ENCODE data around the gene NLN. TPM values are rescaled to one million over a fixed set of nuclear protein-coding genes. Genes with fewer than 3 reads are reported as not detected.

Gene NLN
- total RNA-seq, 1 donor from 2014 or later = 40.3 TPM

DNA sequence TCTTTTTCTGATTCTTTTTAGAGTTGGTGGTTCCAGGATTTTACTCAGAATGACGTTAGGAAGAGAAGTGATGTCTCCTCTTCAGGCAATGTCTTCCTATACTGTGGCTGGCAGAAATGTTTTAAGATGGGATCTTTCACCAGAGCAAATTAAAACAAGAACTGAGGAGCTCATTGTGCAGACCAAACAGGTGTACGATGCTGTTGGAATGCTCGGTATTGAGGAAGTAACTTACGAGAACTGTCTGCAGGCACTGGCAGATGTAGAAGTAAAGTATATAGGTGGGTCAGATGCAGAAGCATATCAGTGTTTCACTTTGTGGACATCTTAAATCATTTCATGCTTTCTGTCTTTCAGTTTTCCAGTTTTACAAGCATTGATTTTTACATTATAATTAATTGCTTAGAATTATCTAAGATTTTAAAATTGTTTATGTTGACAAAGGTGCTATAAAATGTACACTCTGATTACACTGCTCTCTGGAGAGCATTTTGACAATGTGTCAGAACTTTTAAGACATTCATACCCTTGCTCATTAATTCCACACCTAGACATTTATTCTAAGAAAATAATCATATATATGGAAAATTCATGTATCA is 36.6 kb downstream of the NLN start:
- Mint-ChIP-seq H3K27ac (ENCODE audit: unreplicated experiment) (no peak overlapping the region), H3K9me3 (ENCODE audit: unreplicated experiment) (no peaks in the 10 kb centered on the region), H3K27me3 (ENCODE audit: unreplicated experiment) (no peaks in the 10 kb centered on the region), H3K4me3 (ENCODE audit: unreplicated experiment) (no peak overlapping the region), H3K36me3 (ENCODE audit: unreplicated experiment) (peaks cover 20% of the 10 kb centered on the region), H3K4me1 (ENCODE audit: unreplicated experiment) (peaks cover 2% of the 10 kb centered on the region)
- no peak for TF ChIP-seq CTCF (IDR thresholded peaks at IDR 0.05)
- no peak for DNase-seq (ENCODE audit: extremely low spot score, unreplicated experiment)

DNA sequence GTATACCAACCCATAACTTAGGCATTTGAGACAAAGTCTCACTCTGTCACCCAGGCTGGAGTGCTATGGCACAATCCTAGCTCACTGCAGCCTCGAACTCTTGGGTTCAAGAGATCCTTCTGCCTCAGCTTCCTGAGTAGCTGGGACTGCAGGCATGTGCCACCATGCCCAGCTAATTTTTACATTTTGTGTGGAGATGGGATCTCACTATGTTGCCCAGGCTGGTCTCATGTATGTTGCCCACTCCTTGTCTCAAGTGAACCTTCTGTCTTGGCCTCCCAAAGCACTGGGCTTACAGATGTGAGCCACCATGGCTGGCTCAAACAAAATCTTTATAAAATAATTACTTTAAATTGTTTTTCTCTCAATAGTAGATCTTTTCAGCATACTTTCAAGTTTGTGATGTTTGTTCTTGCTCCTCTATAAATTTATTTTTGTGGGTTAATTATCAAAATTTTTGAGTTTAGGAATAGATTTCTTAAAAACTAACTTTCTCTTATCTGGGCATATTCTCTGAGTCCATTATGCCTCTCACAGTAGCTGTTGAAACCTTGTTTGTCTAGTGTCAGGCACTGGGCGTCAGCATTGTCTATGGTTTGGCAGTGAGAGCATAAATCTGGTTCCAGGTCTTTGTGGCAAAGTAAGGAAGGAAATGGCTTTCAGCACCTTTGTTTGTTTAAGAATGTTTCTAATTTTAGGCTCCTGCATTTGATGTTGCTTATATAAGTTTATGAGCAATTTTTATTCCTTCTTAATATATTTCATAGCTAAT is 38.7 kb downstream of the NLN start:
- H3K4me3 Mint-ChIP-seq (ENCODE audit: unreplicated experiment) = no peak overlapping the region
- peaks cover 2% of the 10 kb centered on the region for H3K4me1 Mint-ChIP-seq (ENCODE audit: unreplicated experiment)
- H3K27me3 Mint-ChIP-seq (ENCODE audit: unreplicated experiment) = no peaks in the 10 kb centered on the region
- DNase-seq (ENCODE audit: extremely low spot score, unreplicated experiment) = no peak
- H3K27ac Mint-ChIP-seq (ENCODE audit: unreplicated experiment) = no peak overlapping the region
- no peaks in the 10 kb centered on the region for H3K9me3 Mint-ChIP-seq (ENCODE audit: unreplicated experiment)
- TF ChIP-seq CTCF (IDR thresholded peaks at IDR 0.05) = peak; percentile 22
- peaks cover 22% of the 10 kb centered on the region for H3K36me3 Mint-ChIP-seq (ENCODE audit: unreplicated experiment)

DNA sequence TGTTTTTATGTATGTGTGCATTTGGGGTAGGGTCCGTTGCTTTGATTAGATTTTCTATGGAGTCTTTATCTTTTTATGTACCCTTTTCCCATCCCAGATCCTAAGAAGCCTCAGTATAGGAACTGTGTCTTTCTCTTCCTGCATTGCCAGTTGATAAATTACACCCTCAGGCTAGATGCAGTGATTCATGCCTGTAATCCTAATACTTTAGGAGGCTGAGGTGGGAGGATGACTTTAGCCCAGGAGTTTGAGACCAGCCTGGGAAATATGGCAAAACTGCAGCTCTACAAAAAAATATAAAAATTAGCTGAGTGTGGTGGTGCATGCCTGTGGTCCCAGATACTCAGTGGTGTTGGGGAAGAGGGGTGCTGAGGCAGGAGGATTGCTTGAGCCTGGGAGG is 40.2 kb downstream of the NLN start:
- Mint-ChIP-seq H3K4me3 (ENCODE audit: unreplicated experiment) (no peak overlapping the region), H3K27me3 (ENCODE audit: unreplicated experiment) (no peaks in the 10 kb centered on the region), H3K36me3 (ENCODE audit: unreplicated experiment) (peaks cover 31% of the 10 kb centered on the region), H3K9me3 (ENCODE audit: unreplicated experiment) (no peaks in the 10 kb centered on the region), H3K4me1 (ENCODE audit: unreplicated experiment) (peaks cover 2% of the 10 kb centered on the region), H3K27ac (ENCODE audit: unreplicated experiment) (no peak overlapping the region)
- no peak for DNase-seq (ENCODE audit: extremely low spot score, unreplicated experiment)
- no peak for TF ChIP-seq CTCF (IDR thresholded peaks at IDR 0.05)

- Mint-ChIP-seq H3K9me3 (ENCODE audit: unreplicated experiment) (peaks cover 7% of the 10 kb centered on the region), H3K27me3 (ENCODE audit: unreplicated experiment) (no peaks in the 10 kb centered on the region), H3K4me3 (ENCODE audit: unreplicated experiment) (no peak overlapping the region), H3K27ac (ENCODE audit: unreplicated experiment) (no peak overlapping the region), H3K4me1 (ENCODE audit: unreplicated experiment) (peaks cover 16% of the 10 kb centered on the region), H3K36me3 (ENCODE audit: unreplicated experiment) (peaks cover 32% of the 10 kb centered on the region)
- no peak for TF ChIP-seq CTCF (IDR thresholded peaks at IDR 0.05)
- DNase-seq (ENCODE audit: extremely low spot score, unreplicated experiment) = no peak
Observed at GRCh38 chr5:65765582-65765981, 43.6 kb downstream of the NLN start.

DNA sequence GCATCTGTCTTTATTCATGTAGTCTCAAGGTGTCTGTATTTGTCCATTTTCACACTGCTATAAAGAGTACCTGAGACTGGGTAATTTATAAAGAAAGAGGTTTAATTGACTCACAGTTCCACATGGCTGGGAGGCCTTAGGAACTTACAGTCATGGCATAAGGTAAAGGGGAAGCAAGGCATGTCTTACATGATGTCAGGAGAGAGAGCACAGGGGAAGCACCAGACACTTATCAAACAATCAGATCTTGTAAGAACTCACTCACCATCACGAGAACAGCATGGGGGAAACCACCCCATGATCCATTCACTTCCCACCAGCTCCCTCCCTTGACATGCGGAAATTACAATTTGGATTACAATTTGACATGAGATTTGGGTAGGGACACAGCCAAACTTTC is 44.2 kb downstream of the NLN start:
- peaks cover 32% of the 10 kb centered on the region for H3K36me3 Mint-ChIP-seq (ENCODE audit: unreplicated experiment)
- no peak for DNase-seq (ENCODE audit: extremely low spot score, unreplicated experiment)
- H3K9me3 Mint-ChIP-seq (ENCODE audit: unreplicated experiment) = peaks cover 7% of the 10 kb centered on the region
- H3K27me3 Mint-ChIP-seq (ENCODE audit: unreplicated experiment) = no peaks in the 10 kb centered on the region
- no peak overlapping the region for H3K27ac Mint-ChIP-seq (ENCODE audit: unreplicated experiment)
- H3K4me3 Mint-ChIP-seq (ENCODE audit: unreplicated experiment) = no peak overlapping the region
- no peak for TF ChIP-seq CTCF (IDR thresholded peaks at IDR 0.05)
- H3K4me1 Mint-ChIP-seq (ENCODE audit: unreplicated experiment) = peaks cover 14% of the 10 kb centered on the region
